ENCODE measurements around the gene DIDO1.

Gene DIDO1

GRCh38 chr20:62894261-62894660 lies 32.0 kb downstream of the DIDO1 start:
- DNase-seq (ENCODE audit: low read depth), result no peak

GRCh38 chr20:62893700-62894099 lies 32.6 kb downstream of the DIDO1 start:
- no peak for DNase-seq (ENCODE audit: low read depth)

- no peak for DNase-seq (ENCODE audit: low read depth)
Observed at GRCh38 chr20:62892348-62893304, 33.7 kb downstream of the DIDO1 start.

- DNase-seq (ENCODE audit: low read depth), result no peak
Observed at GRCh38 chr20:62891111-62891510, 35.2 kb downstream of the DIDO1 start.

GRCh38 chr20:62890444-62890843 lies 35.9 kb downstream of the DIDO1 start:
- no peak for DNase-seq (ENCODE audit: low read depth)

- DNase-seq (ENCODE audit: low read depth), result no peak
Observed at GRCh38 chr20:62889871-62890270, 36.4 kb downstream of the DIDO1 start.

GRCh38 chr20:62889411-62889810 lies 36.9 kb downstream of the DIDO1 start:
- no peak for DNase-seq (ENCODE audit: low read depth)

- no peak for DNase-seq (ENCODE audit: low read depth)
Observed at GRCh38 chr20:62888910-62889309, 37.4 kb downstream of the DIDO1 start.

- no peak for DNase-seq (ENCODE audit: low read depth)
Observed at GRCh38 chr20:62888406-62888805, 37.9 kb downstream of the DIDO1 start.

- no peak for DNase-seq (ENCODE audit: low read depth)
Observed at GRCh38 chr20:62887860-62888239, 38.5 kb downstream of the DIDO1 start.

GRCh38 chr20:62887152-62887859 lies 39.0 kb downstream of the DIDO1 start:
- DNase-seq (ENCODE audit: low read depth), result peak; percentile 81

GRCh38 chr20:62886709-62887058 lies 39.6 kb downstream of the DIDO1 start:
- no peak for DNase-seq (ENCODE audit: low read depth)

GRCh38 chr20:62885896-62886708 lies 40.2 kb downstream of the DIDO1 start:
- DNase-seq (ENCODE audit: low read depth), result no peak

- DNase-seq (ENCODE audit: low read depth), result no peak
Observed at GRCh38 chr20:62885046-62885895, 41.0 kb downstream of the DIDO1 start.

GRCh38 chr20:62884556-62884955 lies 41.7 kb downstream of the DIDO1 start:
- DNase-seq (ENCODE audit: low read depth), result no peak

- DNase-seq (ENCODE audit: low read depth), result no peak
Observed at GRCh38 chr20:62882426-62882825, 43.9 kb downstream of the DIDO1 start.

- no peak for DNase-seq (ENCODE audit: low read depth)
Observed at GRCh38 chr20:62881662-62882395, 44.5 kb downstream of the DIDO1 start.

GRCh38 chr20:62880935-62881661 lies 45.2 kb downstream of the DIDO1 start:
- no peak for DNase-seq (ENCODE audit: low read depth)

- no peak for DNase-seq (ENCODE audit: low read depth)
Observed at GRCh38 chr20:62880147-62880934, 46.0 kb downstream of the DIDO1 start.
